Stimulated activated CD8-positive, alpha-beta memory T cell treated with anti-CD3 and anti-CD28 coated beads, Interleukin-7, amount 100 ng/mL, for 48 hours (primary cell): ENCODE measurements around the gene RHBDL2.
"Not testable (repeated sequence)": the region's sequence is repeated elsewhere in the genome, so short reads cannot be mapped to it uniquely, and the experiment has no call there.

Experiments
- DNase-seq, 2 donors: peaks; one replicate each; pipeline ENCODE4 v3.0.0-alpha.2; 2020; ENCODE audit warnings: low read depth in 1 of 2; ENCODE audit errors: extremely low read depth in 1 of 2

Gene RHBDL2

GRCh38 chr1:38938722-38939260 lies 2.8 kb downstream of the RHBDL2 start:
- no peak for DNase-seq

GRCh38 chr1:38932571-38932970 lies 9.1 kb downstream of the RHBDL2 start:
- peak in 1 of 2 donors; percentile 15 for DNase-seq

- no peak for DNase-seq
Measured at GRCh38 chr1:38929476-38929875, 12.2 kb downstream of the RHBDL2 start.

- DNase-seq = no peak
Measured at GRCh38 chr1:38929054-38929453, 12.6 kb downstream of the RHBDL2 start.

GRCh38 chr1:38926091-38926490 lies 15.5 kb downstream of the RHBDL2 start:
- no peak for DNase-seq

GRCh38 chr1:38925391-38925790 lies 16.2 kb downstream of the RHBDL2 start:
- no peak for DNase-seq

GRCh38 chr1:38923607-38924006 lies 18.0 kb downstream of the RHBDL2 start:
- peak in 1 of 2 donors; percentile 18 for DNase-seq

GRCh38 chr1:38919130-38919529 lies 22.5 kb downstream of the RHBDL2 start:
- DNase-seq = no peak

- no peak for DNase-seq
Measured at GRCh38 chr1:38918568-38918967, 23.1 kb downstream of the RHBDL2 start.

GRCh38 chr1:38917772-38918171 lies 23.9 kb downstream of the RHBDL2 start:
- DNase-seq = no peak

GRCh38 chr1:38917337-38917736 lies 24.3 kb downstream of the RHBDL2 start:
- no peak for DNase-seq

GRCh38 chr1:38915352-38915948 lies 26.2 kb downstream of the RHBDL2 start:
- peak in 1 of 2 donors; percentile 40 for DNase-seq

- DNase-seq = not testable (repeated sequence)
Measured at GRCh38 chr1:38914908-38915307, 26.7 kb downstream of the RHBDL2 start.

GRCh38 chr1:38908821-38909220 lies 32.8 kb downstream of the RHBDL2 start:
- no peak for DNase-seq

GRCh38 chr1:38905985-38906384 lies 35.6 kb downstream of the RHBDL2 start:
- DNase-seq = no peak

GRCh38 chr1:38899560-38899959 lies 42.1 kb downstream of the RHBDL2 start:
- no peak for DNase-seq

- no peak for DNase-seq
Measured at GRCh38 chr1:38898653-38899230, 42.9 kb downstream of the RHBDL2 start.

- no peak for DNase-seq
Measured at GRCh38 chr1:38896169-38896568, 45.5 kb downstream of the RHBDL2 start.

GRCh38 chr1:38892976-38893375 lies 48.7 kb downstream of the RHBDL2 start:
- DNase-seq = no peak

GRCh38 chr1:38891753-38892152 lies 49.9 kb downstream of the RHBDL2 start:
- no peak for DNase-seq

- DNase-seq = no peak
Measured at GRCh38 chr1:38889589-38889988, 52.0 kb downstream of the RHBDL2 start.
